PFSK-1 (cell line): ENCODE results near the gene LYPD8.

Source experiments
- FOXP2 ChIP-seq: optimal IDR thresholded peaks from 2 replicates; pipeline ENCODE3; 2011; ENCODE audit warnings: borderline replicate concordance, control low read depth, inconsistent platforms; ENCODE audit not compliant: insufficient read depth; ENCODE audit errors: extremely low read length, extremely low read depth
- POLR2AphosphoS5 ChIP-seq: IDR thresholded peaks from 2 replicates; pipeline ENCODE4 v1.6.1; 2012; ENCODE audit warnings: low read depth, mild to moderate bottlenecking, control low read depth, low read length, moderate library complexity
- REST ChIP-seq, 2 experiments: IDR thresholded peaks; 2 replicates each; pipeline versions ENCODE4 v1.6.1 to v1.8.0; 2011 to 2012; ENCODE audit warnings: low read depth in 2 of 2, low read length in 2 of 2, control low read depth in 1 of 2, inconsistent platforms in 1 of 2, mild to moderate bottlenecking in 1 of 2, moderate library complexity in 1 of 2; ENCODE audit not compliant: insufficient read depth in 1 of 2
- SIN3A ChIP-seq: IDR thresholded peaks from 2 replicates; pipeline ENCODE4 v1.6.1; 2012; ENCODE audit warnings: mild to moderate bottlenecking, low read length, moderate library complexity, borderline replicate concordance; ENCODE audit not compliant: insufficient read depth
- TAF1 ChIP-seq: IDR thresholded peaks from 2 replicates; pipeline ENCODE4 v1.6.1; 2012; ENCODE audit warnings: low read length, control low read depth, borderline replicate concordance; ENCODE audit not compliant: insufficient read depth

GRCh38 chr1:248788327-248788726 lies 32.8 kb upstream of the LYPD8 start:
- no peak for TF ChIP-seq POLR2AphosphoS5
- no peak for TF ChIP-seq REST (IDR thresholded peaks at IDR 0.05; ENCODE audit: insufficient read depth in 1 of 2, low read depth in 2 of 2, low read length in 2 of 2)
- no peak for TF ChIP-seq TAF1
- TF ChIP-seq SIN3A = no peak
- no peak for TF ChIP-seq FOXP2
